NCI-H1930 (cell line): Measurements from ENCODE around the gene AK3.

Experiments used
- DNase-seq, 2 experiments: peaks; one replicate each; lab custom pipeline; 2025; lab: John Stamatoyannopoulos, UW

AK3 gene

GRCh38 chr9:4706021-4706420, 35.0 kb downstream of the AK3 start:
- no peak for DNase-seq

GRCh38 chr9:4704129-4704528, 36.9 kb downstream of the AK3 start:
- DNase-seq = no peak

GRCh38 chr9:4701526-4701925, 39.5 kb downstream of the AK3 start:
- DNase-seq = no peak

- no peak for DNase-seq
These were observed 40.1 kb downstream of the AK3 start for GRCh38 chr9:4700932-4701331.

- no peak for DNase-seq
These were observed 40.9 kb downstream of the AK3 start for GRCh38 chr9:4700091-4700490.

GRCh38 chr9:4691795-4692194, 49.2 kb downstream of the AK3 start:
- DNase-seq = no peak

- DNase-seq = no peak
These were observed 50.9 kb downstream of the AK3 start for GRCh38 chr9:4690144-4690543.

- DNase-seq = no peak
These were observed 51.3 kb downstream of the AK3 start for GRCh38 chr9:4689687-4690104.

GRCh38 chr9:4689021-4689420, 52.0 kb downstream of the AK3 start:
- no peak for DNase-seq

- DNase-seq = no peak
These were observed 54.4 kb downstream of the AK3 start for GRCh38 chr9:4686584-4686983.

- no peak for DNase-seq
These were observed 54.9 kb downstream of the AK3 start for GRCh38 chr9:4686112-4686511.

GRCh38 chr9:4684820-4685219, 56.2 kb downstream of the AK3 start:
- DNase-seq = no peak

GRCh38 chr9:4680750-4681149, 60.3 kb downstream of the AK3 start:
- no peak for DNase-seq

- no peak for DNase-seq
These were observed 60.9 kb downstream of the AK3 start for GRCh38 chr9:4680173-4680525.

GRCh38 chr9:4679268-4680172, 61.5 kb downstream of the AK3 start, which contains the start of gene CDC37L1:
TSS of gene CDC37L1 (plus strand) at chr9:4679569. CDS start at chr9:4679768, 199 bp downstream.
- peak; percentile 96 to 97 for DNase-seq

GRCh38 chr9:4678679-4679267, 62.2 kb downstream of the AK3 start:
- DNase-seq = no peak

- no peak for DNase-seq
These were observed 63.6 kb downstream of the AK3 start for GRCh38 chr9:4677392-4677791.

GRCh38 chr9:4674783-4675182, 66.2 kb downstream of the AK3 start:
- DNase-seq = no peak

- no peak for DNase-seq
These were observed 69.3 kb downstream of the AK3 start for GRCh38 chr9:4671737-4672136.

- no peak for DNase-seq
These were observed 70.4 kb downstream of the AK3 start for GRCh38 chr9:4670591-4670990.

- DNase-seq = no peak
These were observed 71.1 kb downstream of the AK3 start for GRCh38 chr9:4669890-4670289.

- DNase-seq = no peak
These were observed 72.4 kb downstream of the AK3 start for GRCh38 chr9:4668604-4669003.

- DNase-seq = no peak
These were observed 73.3 kb downstream of the AK3 start for GRCh38 chr9:4667681-4668080.
